HepG2 (cell line): Measurements from ENCODE around the gene NDUFV1. TPM values are rescaled to one million over a fixed set of nuclear protein-coding genes. Genes with fewer than 3 reads are reported as not detected.

Source experiments
- ARNTL ChIP-seq: sonication (generic); formaldehyde crosslinking; IDR thresholded peaks from 2 replicates; pipeline ENCODE4 v1.4.0; 2020; ENCODE audit warnings: mild to moderate bottlenecking, missing genetic modification reagents
- CBX5 ChIP-seq: sonication (generic); formaldehyde crosslinking; IDR thresholded peaks from 2 replicates; pipeline ENCODE4 v1.4.0; 2020; ENCODE audit warnings: missing genetic modification reagents, borderline replicate concordance
- DMAP1 ChIP-seq: IDR thresholded peaks from 2 replicates; pipeline ENCODE4 v1.6.1; 2016
- DPF2 ChIP-seq: sonication (generic); formaldehyde crosslinking; IDR thresholded peaks from 2 replicates; pipeline ENCODE4 v1.4.0; 2020; ENCODE audit warnings: mild to moderate bottlenecking, low read depth, missing genetic modification reagents, borderline replicate concordance
- ETS1 ChIP-seq: sonication (generic); formaldehyde crosslinking; IDR thresholded peaks from 2 replicates; pipeline ENCODE4 v1.4.0; 2020; ENCODE audit warnings: missing genetic modification reagents
- MATR3 ChIP-seq: sonication (generic); formaldehyde crosslinking; IDR thresholded peaks from 2 replicates; pipeline ENCODE4 v1.4.0; 2020; ENCODE audit warnings: missing genetic modification reagents
- MXI1 ChIP-seq: IDR thresholded peaks from 3 replicates; pipeline ENCODE4 v1.6.1; 2012; ENCODE audit warnings: low read depth, low read length, inconsistent platforms, borderline replicate concordance
- NR2C2 ChIP-seq: sonication (generic); formaldehyde crosslinking; IDR thresholded peaks from 2 replicates; pipeline ENCODE4 v1.4.0; 2020; ENCODE audit warnings: missing genetic modification reagents, mild to moderate bottlenecking, moderate library complexity, borderline replicate concordance
- SAP130 ChIP-seq: IDR thresholded peaks from 2 replicates; pipeline ENCODE4 v1.6.1; 2016; ENCODE audit warnings: low read depth
- SMAD1 ChIP-seq: sonication (generic); formaldehyde crosslinking; IDR thresholded peaks from 2 replicates; pipeline ENCODE4 v1.4.0; 2020; ENCODE audit warnings: missing genetic modification reagents, low read depth, mild to moderate bottlenecking, borderline replicate concordance
- SSRP1 ChIP-seq: IDR thresholded peaks from 2 replicates; pipeline ENCODE4 v1.6.1; 2016; ENCODE audit warnings: control low read depth
- STAG1 ChIP-seq: sonication (generic); formaldehyde crosslinking; IDR thresholded peaks from 2 replicates; pipeline ENCODE4 v1.4.0; 2020; ENCODE audit warnings: missing genetic modification reagents
- TBX2 ChIP-seq: sonication (generic); formaldehyde crosslinking; IDR thresholded peaks from 2 replicates; pipeline ENCODE4 v1.5.0; 2020; ENCODE audit warnings: missing genetic modification reagents, mild to moderate bottlenecking, borderline replicate concordance
- ZFP62 ChIP-seq: sonication (generic); formaldehyde crosslinking; IDR thresholded peaks from 2 replicates; pipeline ENCODE4 v1.4.0; 2020; ENCODE audit warnings: missing genetic modification reagents
- ZNF121 ChIP-seq: sonication (generic); formaldehyde crosslinking; IDR thresholded peaks from 2 replicates; pipeline ENCODE4 v1.5.0; 2020; ENCODE audit warnings: mild to moderate bottlenecking, missing genetic modification reagents
- ZNF124 ChIP-seq: sonication (generic); formaldehyde crosslinking; IDR thresholded peaks from 2 replicates; pipeline ENCODE4 v1.4.0; 2020; ENCODE audit warnings: missing genetic modification reagents
- ZNF274 ChIP-seq: sonication (generic); formaldehyde crosslinking; IDR thresholded peaks from 2 replicates; pipeline ENCODE4 v1.5.1; 2020; ENCODE audit warnings: mild to moderate bottlenecking, missing genetic modification reagents
- ZNF484 ChIP-seq: sonication (generic); formaldehyde crosslinking; IDR thresholded peaks from 2 replicates; pipeline ENCODE4 v1.5.1; 2020; ENCODE audit warnings: mild to moderate bottlenecking, low read depth, missing genetic modification reagents, borderline replicate concordance
- polyA plus RNA-seq, 8 experiments: library from polyadenylated mRNA; depleted of rRNA in 3 of 8; stranded (reverse) in 7 of 8; unstranded in 1 of 8; fragments of >200 nt; fragmentation: Illumina TruSeq in 4 of 8; extraction: Trizol in 4 of 8; gene quantifications; 2 replicates each; pipeline versions ENCODE4 v1.2.1 to v1.2.3, GENCODE V29; 2011 to 2016; ENCODE audit warnings: low read depth in 4 of 8, missing spikeins in 1 of 8, mixed read lengths in 1 of 8; ENCODE audit not compliant: insufficient read depth in 1 of 8
- total RNA-seq, 5 experiments: library from RNA; depleted of rRNA; stranded (reverse); fragments of >200 nt; fragmentation: Illumina TruSeq; extraction: Trizol; gene quantifications; 2 replicates each; pipeline ENCODE4 v1.2.3, GENCODE V29; 2016; ENCODE audit warnings: low read depth in 1 of 5
- TF ChIP-seq, protein P1 (sequence below): sonication (generic); formaldehyde crosslinking; IDR thresholded peaks from 2 replicates; pipeline ENCODE4 v1.4.0; 2020; ENCODE audit warnings: missing genetic modification reagents, borderline replicate concordance
- TF ChIP-seq, protein P2 (sequence below): sonication (generic); formaldehyde crosslinking; IDR thresholded peaks from 2 replicates; pipeline ENCODE4 v1.4.0; 2020; ENCODE audit warnings: mild to moderate bottlenecking, missing genetic modification reagents
- TF ChIP-seq, protein P3 (sequence below): sonication (generic); formaldehyde crosslinking; IDR thresholded peaks from 2 replicates; pipeline ENCODE4 v1.4.0; 2020; ENCODE audit warnings: missing genetic modification reagents, borderline replicate concordance

The NDUFV1 gene
- total and polyA plus RNA-seq, 2 of the 13 experiments (the other 11 are each of a cell fraction or from before 2014, with no cell fraction given), result 88.9 to 137 TPM

DNA sequence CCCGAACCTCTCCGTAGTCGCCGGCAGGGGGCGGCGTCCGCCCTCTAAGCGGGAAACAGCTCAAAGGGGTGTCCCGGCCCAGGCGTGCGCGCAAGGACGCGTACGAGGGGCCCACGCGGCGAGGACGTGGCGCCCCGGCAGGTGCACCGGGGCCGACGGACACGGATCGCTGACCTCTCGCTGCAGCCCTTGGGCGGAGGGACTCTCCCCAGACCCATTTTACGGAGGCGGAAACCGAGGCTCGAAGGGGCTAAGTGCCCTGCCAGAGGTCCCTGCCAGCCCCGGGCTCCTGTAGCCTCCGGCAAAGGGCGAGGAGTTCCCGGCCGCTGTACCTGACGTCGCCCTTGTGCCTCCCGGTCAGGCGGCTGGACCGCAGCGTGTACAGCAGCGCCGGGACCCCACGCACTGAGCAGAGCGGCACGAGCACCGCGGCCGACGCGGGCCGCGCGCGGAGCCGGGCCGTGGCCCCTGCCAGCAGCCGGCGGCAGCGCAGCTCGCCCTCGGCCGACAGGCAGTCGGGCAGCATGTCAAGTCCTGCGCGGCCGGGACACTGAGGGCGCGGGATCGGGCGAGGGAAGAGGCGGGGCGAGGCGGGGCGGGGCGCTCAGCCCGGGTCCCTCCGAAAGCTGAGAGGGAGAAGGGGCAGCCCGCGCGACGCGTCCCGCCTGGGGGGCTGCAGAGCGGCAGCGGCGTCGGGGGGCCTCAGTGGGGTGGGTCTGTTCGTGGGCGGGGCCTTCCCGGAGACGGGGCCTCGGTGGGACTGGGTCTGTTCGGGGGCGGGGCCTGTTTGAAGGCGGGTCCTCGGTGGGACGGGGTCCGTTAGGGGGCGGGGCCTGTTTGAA is 22.9 kb downstream of the NDUFV1 start, which contains the start of gene NUDT8 (continued):
- TF ChIP-seq STAG1 (CRISPR knock-in tag) (peak; percentile 65), DPF2 (CRISPR knock-in tag) (0 out of 2 replicates have a peak, but pooled peaks have one; percentile 40), MATR3 (CRISPR knock-in tag) (no peak), ARNTL (CRISPR knock-in tag) (peak; percentile 50; the same call in 1 of the 2 replicates), DMAP1 (CRISPR knock-in tag) (peak; percentile 75; the same call in 1 of the 2 replicates), ZNF274 (CRISPR knock-in tag) (peak; percentile 53; the same call in 1 of the 2 replicates), CBX5 (peak; percentile 90), MXI1 (peak; percentile 65; the same call in 1 of the 3 replicates), ZNF124 (CRISPR knock-in tag) (peak; percentile 47), SMAD1 (no peak), SAP130 (CRISPR knock-in tag) (peak; percentile 61), ZNF484 (CRISPR knock-in tag) (no peak), ZFP62 (CRISPR knock-in tag) (no peak), ETS1 (no peak), ZNF121 (CRISPR knock-in tag) (peak; percentile 28; the same call in 1 of the 2 replicates), TBX2 (peak; percentile 73; the same call in 1 of the 2 replicates), NR2C2 (0 out of 2 replicates have a peak, but pooled peaks have one; percentile 24), SSRP1 (no peak)
- TF ChIP-seq, protein P1, sequence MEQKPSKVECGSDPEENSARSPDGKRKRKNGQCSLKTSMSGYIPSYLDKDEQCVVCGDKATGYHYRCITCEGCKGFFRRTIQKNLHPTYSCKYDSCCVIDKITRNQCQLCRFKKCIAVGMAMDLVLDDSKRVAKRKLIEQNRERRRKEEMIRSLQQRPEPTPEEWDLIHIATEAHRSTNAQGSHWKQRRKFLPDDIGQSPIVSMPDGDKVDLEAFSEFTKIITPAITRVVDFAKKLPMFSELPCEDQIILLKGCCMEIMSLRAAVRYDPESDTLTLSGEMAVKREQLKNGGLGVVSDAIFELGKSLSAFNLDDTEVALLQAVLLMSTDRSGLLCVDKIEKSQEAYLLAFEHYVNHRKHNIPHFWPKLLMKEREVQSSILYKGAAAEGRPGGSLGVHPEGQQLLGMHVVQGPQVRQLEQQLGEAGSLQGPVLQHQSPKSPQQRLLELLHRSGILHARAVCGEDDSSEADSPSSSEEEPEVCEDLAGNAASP (CRISPR knock-in tag), result peak; percentile 52; the same call in 1 of the 2 replicates
- TF ChIP-seq, protein P2, sequence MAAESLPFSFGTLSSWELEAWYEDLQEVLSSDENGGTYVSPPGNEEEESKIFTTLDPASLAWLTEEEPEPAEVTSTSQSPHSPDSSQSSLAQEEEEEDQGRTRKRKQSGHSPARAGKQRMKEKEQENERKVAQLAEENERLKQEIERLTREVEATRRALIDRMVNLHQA (CRISPR knock-in tag), result no peak
- TF ChIP-seq, protein P3, sequence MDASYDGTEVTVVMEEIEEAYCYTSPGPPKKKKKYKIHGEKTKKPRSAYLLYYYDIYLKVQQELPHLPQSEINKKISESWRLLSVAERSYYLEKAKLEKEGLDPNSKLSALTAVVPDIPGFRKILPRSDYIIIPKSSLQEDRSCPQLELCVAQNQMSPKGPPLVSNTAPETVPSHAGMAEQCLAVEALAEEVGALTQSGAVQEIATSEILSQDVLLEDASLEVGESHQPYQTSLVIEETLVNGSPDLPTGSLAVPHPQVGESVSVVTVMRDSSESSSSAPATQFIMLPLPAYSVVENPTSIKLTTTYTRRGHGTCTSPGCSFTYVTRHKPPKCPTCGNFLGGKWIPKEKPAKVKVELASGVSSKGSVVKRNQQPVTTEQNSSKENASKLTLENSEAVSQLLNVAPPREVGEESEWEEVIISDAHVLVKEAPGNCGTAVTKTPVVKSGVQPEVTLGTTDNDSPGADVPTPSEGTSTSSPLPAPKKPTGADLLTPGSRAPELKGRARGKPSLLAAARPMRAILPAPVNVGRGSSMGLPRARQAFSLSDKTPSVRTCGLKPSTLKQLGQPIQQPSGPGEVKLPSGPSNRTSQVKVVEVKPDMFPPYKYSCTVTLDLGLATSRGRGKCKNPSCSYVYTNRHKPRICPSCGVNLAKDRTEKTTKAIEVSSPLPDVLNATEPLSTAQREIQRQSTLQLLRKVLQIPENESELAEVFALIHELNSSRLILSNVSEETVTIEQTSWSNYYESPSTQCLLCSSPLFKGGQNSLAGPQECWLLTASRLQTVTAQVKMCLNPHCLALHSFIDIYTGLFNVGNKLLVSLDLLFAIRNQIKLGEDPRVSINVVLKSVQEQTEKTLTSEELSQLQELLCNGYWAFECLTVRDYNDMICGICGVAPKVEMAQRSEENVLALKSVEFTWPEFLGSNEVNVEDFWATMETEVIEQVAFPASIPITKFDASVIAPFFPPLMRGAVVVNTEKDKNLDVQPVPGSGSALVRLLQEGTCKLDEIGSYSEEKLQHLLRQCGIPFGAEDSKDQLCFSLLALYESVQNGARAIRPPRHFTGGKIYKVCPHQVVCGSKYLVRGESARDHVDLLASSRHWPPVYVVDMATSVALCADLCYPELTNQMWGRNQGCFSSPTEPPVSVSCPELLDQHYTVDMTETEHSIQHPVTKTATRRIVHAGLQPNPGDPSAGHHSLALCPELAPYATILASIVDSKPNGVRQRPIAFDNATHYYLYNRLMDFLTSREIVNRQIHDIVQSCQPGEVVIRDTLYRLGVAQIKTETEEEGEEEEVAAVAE (CRISPR knock-in tag), result no peak
